ENCODE measurements around the gene EDN1. TPM values are rescaled to one million over a fixed set of nuclear protein-coding genes. Genes with fewer than 3 reads are reported as not detected.

EDN1 gene
- total RNA-seq, 1 donor, result 1.4 TPM

DNA sequence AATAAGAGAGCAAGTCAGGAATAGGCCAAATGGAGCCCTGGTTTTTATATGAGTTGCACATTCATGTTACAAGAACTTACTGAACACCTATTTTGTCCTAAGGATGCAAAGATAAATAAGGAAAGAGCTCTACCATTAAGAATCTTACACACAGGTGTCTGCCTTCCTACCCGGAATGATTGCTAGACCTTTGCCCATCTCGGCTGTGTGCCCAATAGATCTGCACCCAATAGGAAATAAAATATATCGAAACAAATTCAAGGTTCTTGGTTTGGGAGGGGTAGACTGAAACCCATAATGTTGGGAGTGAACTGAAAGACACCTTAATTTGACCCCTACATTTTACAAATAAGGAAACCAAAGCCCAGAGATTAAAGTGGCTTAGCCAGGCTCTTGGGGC lies 48.9 kb downstream of the EDN1 start:
- Histone ChIP-seq H3K27me3 (ENCODE audit: insufficient read depth, low read length) (peaks cover 12% of the 10 kb centered on the region), H3K4me3 (ENCODE audit: insufficient read depth, low read length) (no peak overlapping the region), H4K20me1 (ENCODE audit: insufficient read depth, low read length) (no peaks in the 10 kb centered on the region), H2AFZ (ENCODE audit: low read length) (no peak overlapping the region), H3K4me2 (ENCODE audit: insufficient read depth, low read length) (no peak overlapping the region), H3K4me1 (ENCODE audit: insufficient read depth, low read length) (peaks cover 10% of the 10 kb centered on the region), H3K9me3 (ENCODE audit: low read depth, low read length) (no peaks in the 10 kb centered on the region), H3K36me3 (ENCODE audit: insufficient read depth, low read length) (no peaks in the 10 kb centered on the region), H3K79me2 (ENCODE audit: insufficient read depth, low read length) (no peaks in the 10 kb centered on the region), H3K27ac (ENCODE audit: low read depth, low read length) (no peak overlapping the region)
- no peak for DNase-seq (ENCODE audit: insufficient read length, low spot score, missing footprints)
- TF ChIP-seq, protein P1, sequence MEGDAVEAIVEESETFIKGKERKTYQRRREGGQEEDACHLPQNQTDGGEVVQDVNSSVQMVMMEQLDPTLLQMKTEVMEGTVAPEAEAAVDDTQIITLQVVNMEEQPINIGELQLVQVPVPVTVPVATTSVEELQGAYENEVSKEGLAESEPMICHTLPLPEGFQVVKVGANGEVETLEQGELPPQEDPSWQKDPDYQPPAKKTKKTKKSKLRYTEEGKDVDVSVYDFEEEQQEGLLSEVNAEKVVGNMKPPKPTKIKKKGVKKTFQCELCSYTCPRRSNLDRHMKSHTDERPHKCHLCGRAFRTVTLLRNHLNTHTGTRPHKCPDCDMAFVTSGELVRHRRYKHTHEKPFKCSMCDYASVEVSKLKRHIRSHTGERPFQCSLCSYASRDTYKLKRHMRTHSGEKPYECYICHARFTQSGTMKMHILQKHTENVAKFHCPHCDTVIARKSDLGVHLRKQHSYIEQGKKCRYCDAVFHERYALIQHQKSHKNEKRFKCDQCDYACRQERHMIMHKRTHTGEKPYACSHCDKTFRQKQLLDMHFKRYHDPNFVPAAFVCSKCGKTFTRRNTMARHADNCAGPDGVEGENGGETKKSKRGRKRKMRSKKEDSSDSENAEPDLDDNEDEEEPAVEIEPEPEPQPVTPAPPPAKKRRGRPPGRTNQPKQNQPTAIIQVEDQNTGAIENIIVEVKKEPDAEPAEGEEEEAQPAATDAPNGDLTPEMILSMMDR (IDR thresholded peaks at IDR 0.05; ENCODE audit: extremely low read depth, low read depth, low read length), result no peak

DNA sequence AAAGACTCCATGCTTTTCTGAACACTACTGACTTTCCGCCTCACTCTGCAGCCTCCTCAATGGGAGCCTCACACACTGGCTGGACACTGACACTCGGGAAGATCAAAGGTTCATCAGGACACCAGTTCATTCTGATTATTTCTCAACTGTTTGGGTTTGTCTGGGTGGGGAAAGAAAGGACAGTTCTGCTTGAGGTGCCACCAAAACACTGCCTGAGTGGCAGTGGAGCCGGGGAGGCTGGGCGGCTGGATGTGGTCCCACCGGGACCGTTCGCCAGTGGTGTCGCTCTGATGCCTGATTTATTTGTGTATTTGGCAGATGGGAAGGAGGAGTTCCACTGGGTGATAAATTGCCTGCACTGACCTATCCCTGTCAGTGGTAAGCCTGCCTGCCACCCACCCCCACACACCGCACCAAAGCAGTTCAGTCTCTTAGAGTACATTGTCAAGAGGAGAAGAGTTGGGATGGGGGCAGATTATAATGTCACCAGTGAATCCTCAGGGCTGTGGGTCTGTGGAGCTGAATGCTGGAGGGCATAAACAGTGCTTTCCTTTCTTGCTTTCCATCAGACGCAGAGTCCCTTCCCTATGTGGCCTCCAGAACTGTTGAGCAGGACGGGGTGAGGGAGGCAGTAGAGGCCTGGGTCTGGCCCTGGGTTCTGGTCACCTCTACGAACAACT lies 49.8 kb downstream of the EDN1 start:
- H2AFZ ChIP-seq (ENCODE audit: low read length), result no peak overlapping the region
- H3K36me3 ChIP-seq (ENCODE audit: insufficient read depth, low read length), result no peaks in the 10 kb centered on the region
- DNase-seq (ENCODE audit: insufficient read length, low spot score, missing footprints), result peak; percentile 27
- no peak overlapping the region for H3K27ac ChIP-seq (ENCODE audit: low read depth, low read length)
- H4K20me1 ChIP-seq (ENCODE audit: insufficient read depth, low read length), result no peaks in the 10 kb centered on the region
- no peak overlapping the region for H3K4me2 ChIP-seq (ENCODE audit: insufficient read depth, low read length)
- TF ChIP-seq, protein P1 (IDR thresholded peaks at IDR 0.05; ENCODE audit: extremely low read depth, low read depth, low read length), result no peak
- peaks cover 10% of the 10 kb centered on the region for H3K4me1 ChIP-seq (ENCODE audit: insufficient read depth, low read length)
- H3K27me3 ChIP-seq (ENCODE audit: insufficient read depth, low read length), result peaks cover 12% of the 10 kb centered on the region
- no peak overlapping the region for H3K4me3 ChIP-seq (ENCODE audit: insufficient read depth, low read length)
- H3K79me2 ChIP-seq (ENCODE audit: insufficient read depth, low read length), result no peaks in the 10 kb centered on the region
- no peaks in the 10 kb centered on the region for H3K9me3 ChIP-seq (ENCODE audit: low read depth, low read length)

GRCh38 chr6:12340488-12340818 lies 50.3 kb downstream of the EDN1 start:
- Histone ChIP-seq H3K27me3 (ENCODE audit: insufficient read depth, low read length) (peaks cover 12% of the 10 kb centered on the region), H4K20me1 (ENCODE audit: insufficient read depth, low read length) (no peaks in the 10 kb centered on the region), H3K4me2 (ENCODE audit: insufficient read depth, low read length) (no peak overlapping the region), H2AFZ (ENCODE audit: low read length) (no peak overlapping the region), H3K4me3 (ENCODE audit: insufficient read depth, low read length) (no peak overlapping the region), H3K4me1 (ENCODE audit: insufficient read depth, low read length) (peaks cover 14% of the 10 kb centered on the region), H3K27ac (ENCODE audit: low read depth, low read length) (no peak overlapping the region), H3K36me3 (ENCODE audit: insufficient read depth, low read length) (no peaks in the 10 kb centered on the region), H3K9me3 (ENCODE audit: low read depth, low read length) (no peaks in the 10 kb centered on the region), H3K79me2 (ENCODE audit: insufficient read depth, low read length) (no peaks in the 10 kb centered on the region)
- TF ChIP-seq, protein P1 (IDR thresholded peaks at IDR 0.05; ENCODE audit: extremely low read depth, low read depth, low read length), result no peak
- no peak for DNase-seq (ENCODE audit: insufficient read length, low spot score, missing footprints)

GRCh38 chr6:12342664-12343063 lies 52.5 kb downstream of the EDN1 start:
- no peak overlapping the region for H3K27ac ChIP-seq (ENCODE audit: low read depth, low read length)
- H3K4me2 ChIP-seq (ENCODE audit: insufficient read depth, low read length), result peak overlapping the region; percentile 44

More at GRCh38 chr6:12342664-12343063, 52.5 kb downstream of the EDN1 start:
- TF ChIP-seq, protein P1 (IDR thresholded peaks at IDR 0.05; ENCODE audit: extremely low read depth, low read depth, low read length), result no peak
- peaks cover 17% of the 10 kb centered on the region for H3K4me1 ChIP-seq (ENCODE audit: insufficient read depth, low read length)
- H4K20me1 ChIP-seq (ENCODE audit: insufficient read depth, low read length), result no peaks in the 10 kb centered on the region
- H3K36me3 ChIP-seq (ENCODE audit: insufficient read depth, low read length), result no peaks in the 10 kb centered on the region
- no peak for DNase-seq (ENCODE audit: insufficient read length, low spot score, missing footprints)
- no peaks in the 10 kb centered on the region for H3K9me3 ChIP-seq (ENCODE audit: low read depth, low read length)
- H3K79me2 ChIP-seq (ENCODE audit: insufficient read depth, low read length), result no peaks in the 10 kb centered on the region
- no peak overlapping the region for H3K4me3 ChIP-seq (ENCODE audit: insufficient read depth, low read length)
- peaks cover 12% of the 10 kb centered on the region for H3K27me3 ChIP-seq (ENCODE audit: insufficient read depth, low read length)
- H2AFZ ChIP-seq (ENCODE audit: low read length), result no peak overlapping the region
